HCT116 (cell line): ENCODE results near the gene FAM171A1. TPM values are rescaled to one million over a fixed set of nuclear protein-coding genes. Genes with fewer than 3 reads are reported as not detected.

Experiments used
- ATF3 ChIP-seq: IDR thresholded peaks from 2 replicates; pipeline ENCODE4 v1.6.1; 2012
- CBX3 ChIP-seq: IDR thresholded peaks from 2 replicates; pipeline ENCODE4 v1.6.1; 2012; ENCODE audit warnings: low read depth
- EZH2phosphoT487 ChIP-seq: fragments of 200-600 bp; IDR thresholded peaks from 2 replicates; pipeline ENCODE4 v1.6.1; 2018; ENCODE audit warnings: antibody characterized with exemption, borderline replicate concordance
- JUND ChIP-seq: IDR thresholded peaks from 2 replicates; pipeline ENCODE4 v1.6.1; 2012
- RAD21 ChIP-seq: IDR thresholded peaks from 2 replicates; pipeline ENCODE4 v1.6.1; 2012; ENCODE audit warnings: low read depth, mild to moderate bottlenecking
- REST ChIP-seq: IDR thresholded peaks from 2 replicates; pipeline ENCODE4 v1.6.1; 2012; ENCODE audit warnings: low read depth
- SIN3A ChIP-seq: IDR thresholded peaks from 2 replicates; pipeline ENCODE4 v1.6.1; 2012; ENCODE audit warnings: low read depth
- SP1 ChIP-seq: IDR thresholded peaks from 2 replicates; pipeline ENCODE4 v1.6.1; 2012; ENCODE audit warnings: low read depth
- TCF7L2 ChIP-seq: IDR thresholded peaks from 2 replicates; pipeline ENCODE4 v1.7.0; 2011; ENCODE audit warnings: borderline replicate concordance, inconsistent platforms; ENCODE audit not compliant: insufficient read depth, insufficient read length; ENCODE audit errors: extremely low read depth
- ZBTB33 ChIP-seq: IDR thresholded peaks from 2 replicates; pipeline ENCODE4 v1.6.1; 2011; ENCODE audit warnings: mild to moderate bottlenecking, low read length, moderate library complexity; ENCODE audit not compliant: insufficient replicate concordance; ENCODE audit errors: extremely low read depth
- ZNF274 ChIP-seq: fragments of 200-500 bp; sonication (Bioruptor generic); IDR thresholded peaks from 2 replicates; pipeline ENCODE4 v1.6.1; 2014; ENCODE audit warnings: mild to moderate bottlenecking, low read depth, low read length, inconsistent platforms
- total RNA-seq: library from RNA; stranded (reverse); gene quantifications from one replicate; pipeline ENCODE4 v1.2.1, GENCODE V29; 2021; ENCODE audit not compliant: unreplicated experiment

Gene FAM171A1
- total RNA-seq, 1 experiment from 2014 or later: 32.5 TPM

GRCh38 chr10:15200626-15201025, 170.5 kb downstream of the FAM171A1 start (continued):
- TF ChIP-seq ZBTB33 (no peak), RAD21 (peak; percentile 20; the same call in 1 of the 2 replicates), REST (no peak), SP1 (peak; percentile 96), CBX3 (peak; percentile 76; the same call in 1 of the 2 replicates), SIN3A (peak; percentile 94), ATF3 (peak; percentile 90), EZH2phosphoT487 (no peak), ZNF274 (no peak), TCF7L2 (peak; percentile 67), JUND (peak; percentile 100)
- TF ChIP-seq, all 23 proteins: peak for 12
